GM21576 (cell line): Measurements from ENCODE around the gene CRIP2.

Experiments
- ATAC-seq: cut with Tn5 transposase; IDR thresholded peaks from one replicate; pipeline ENCODE4 v1.9.1; 2021; ENCODE audit warnings: mild to moderate bottlenecking, moderate library complexity; ENCODE audit not compliant: unreplicated experiment

The CRIP2 gene

DNA sequence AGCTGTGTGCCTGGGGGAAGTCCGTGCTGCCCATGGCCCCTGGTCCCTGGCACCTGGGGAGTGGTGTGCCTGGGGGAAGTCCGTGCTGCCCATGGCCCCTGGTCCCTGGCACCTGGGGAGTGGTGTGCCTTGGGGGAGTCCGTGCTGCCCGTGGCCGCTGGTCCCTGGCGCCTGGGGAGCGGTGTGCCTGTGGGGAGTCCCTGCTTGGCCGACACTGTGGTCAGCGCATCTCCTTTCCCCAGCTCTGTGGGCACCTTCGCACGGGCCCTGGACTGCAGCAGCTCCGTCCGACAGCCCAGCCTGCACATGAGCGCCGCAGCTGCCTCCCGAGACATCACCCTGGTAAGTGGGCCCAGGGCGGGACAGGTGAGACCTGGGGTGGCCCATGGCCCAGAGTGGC, 14.5 kb upstream of the CRIP2 start:
- no peak for ATAC-seq

GRCh38 chr14:105460616-105461015, 14.0 kb upstream of the CRIP2 start:
- ATAC-seq, result no peak

DNA sequence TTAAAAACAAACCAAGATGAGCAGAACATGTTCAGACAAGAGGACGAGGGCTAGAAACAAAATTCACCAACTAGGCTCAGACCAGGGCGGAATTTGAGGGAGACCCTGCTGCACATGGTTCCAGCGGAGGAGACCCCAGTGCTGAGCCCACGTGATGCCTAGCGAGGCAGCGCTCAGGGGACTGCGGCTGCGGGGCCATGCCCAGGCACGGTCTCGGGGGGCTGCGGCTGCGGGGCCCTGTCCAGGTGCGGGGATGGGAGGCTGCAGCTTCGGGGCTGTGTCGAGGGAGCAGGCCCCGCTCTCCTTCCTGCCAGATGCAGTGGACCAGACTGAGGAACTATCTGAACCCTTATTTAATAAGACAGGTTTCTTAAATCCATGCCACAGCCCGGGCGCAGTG, 12.7 kb upstream of the CRIP2 start:
- ATAC-seq, result no peak

DNA sequence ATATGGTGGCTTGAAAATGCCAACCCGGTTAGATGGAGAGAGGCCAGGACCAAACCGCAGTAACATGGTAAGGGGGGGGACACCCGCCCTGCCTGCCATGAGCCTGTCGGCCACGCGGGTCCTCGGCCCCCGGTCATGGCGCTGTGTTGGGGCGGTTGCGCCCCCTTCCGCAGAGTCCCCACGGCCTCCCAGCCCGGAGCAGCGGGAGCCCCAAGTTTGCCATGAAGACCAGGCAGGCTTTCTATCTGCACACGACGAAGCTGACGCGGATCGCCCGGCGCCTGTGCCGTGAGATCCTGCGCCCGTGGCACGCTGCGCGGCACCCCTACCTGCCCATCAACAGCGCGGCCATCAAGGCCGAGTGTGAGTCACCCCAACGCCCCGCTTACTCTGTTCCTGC, 10.1 kb upstream of the CRIP2 start:
- ATAC-seq, result no peak

DNA sequence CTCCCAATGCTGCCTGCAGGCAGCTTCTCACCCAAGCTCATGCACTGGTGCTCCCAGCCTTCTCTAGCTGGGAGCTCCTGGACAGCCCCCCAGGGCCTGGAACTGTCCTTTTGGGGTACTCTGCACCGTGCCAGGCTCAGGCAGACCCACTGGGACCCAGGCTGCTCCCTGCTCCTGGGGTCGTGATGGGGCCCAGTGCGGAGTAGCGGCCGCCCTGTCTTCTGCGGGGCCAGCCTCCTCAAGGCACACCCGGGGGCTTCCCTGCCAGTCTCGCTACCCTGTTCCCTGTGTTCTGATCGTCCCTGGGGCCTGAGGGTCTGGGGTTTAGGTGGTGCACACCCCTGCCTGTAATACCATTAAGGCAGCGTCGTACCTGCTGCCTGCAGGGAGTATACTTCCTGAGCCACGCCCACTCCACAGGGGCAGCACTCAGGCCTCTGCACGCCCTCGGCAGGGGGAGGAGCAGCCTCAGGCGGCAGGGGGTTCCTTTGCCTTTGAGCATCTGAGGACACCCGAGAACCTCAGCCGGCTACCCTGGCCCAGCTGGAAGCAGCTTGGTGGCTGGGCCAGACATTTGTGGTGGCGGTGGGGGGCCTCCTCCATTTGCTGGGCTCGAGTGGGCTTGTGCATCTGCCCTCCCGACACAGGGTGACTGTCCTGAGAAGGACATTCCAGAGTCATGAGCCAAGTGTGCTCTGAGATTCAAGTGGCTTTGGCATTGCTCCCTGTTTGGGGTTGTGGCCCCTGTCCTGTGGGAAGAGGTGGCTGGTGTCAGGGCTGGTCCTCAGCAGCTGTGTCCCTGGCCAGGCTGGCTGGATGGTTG, 9.2 kb upstream of the CRIP2 start:
- no peak for ATAC-seq

- ATAC-seq, result no peak
Observed at GRCh38 chr14:105466531-105467248, 7.9 kb upstream of the CRIP2 start.

DNA sequence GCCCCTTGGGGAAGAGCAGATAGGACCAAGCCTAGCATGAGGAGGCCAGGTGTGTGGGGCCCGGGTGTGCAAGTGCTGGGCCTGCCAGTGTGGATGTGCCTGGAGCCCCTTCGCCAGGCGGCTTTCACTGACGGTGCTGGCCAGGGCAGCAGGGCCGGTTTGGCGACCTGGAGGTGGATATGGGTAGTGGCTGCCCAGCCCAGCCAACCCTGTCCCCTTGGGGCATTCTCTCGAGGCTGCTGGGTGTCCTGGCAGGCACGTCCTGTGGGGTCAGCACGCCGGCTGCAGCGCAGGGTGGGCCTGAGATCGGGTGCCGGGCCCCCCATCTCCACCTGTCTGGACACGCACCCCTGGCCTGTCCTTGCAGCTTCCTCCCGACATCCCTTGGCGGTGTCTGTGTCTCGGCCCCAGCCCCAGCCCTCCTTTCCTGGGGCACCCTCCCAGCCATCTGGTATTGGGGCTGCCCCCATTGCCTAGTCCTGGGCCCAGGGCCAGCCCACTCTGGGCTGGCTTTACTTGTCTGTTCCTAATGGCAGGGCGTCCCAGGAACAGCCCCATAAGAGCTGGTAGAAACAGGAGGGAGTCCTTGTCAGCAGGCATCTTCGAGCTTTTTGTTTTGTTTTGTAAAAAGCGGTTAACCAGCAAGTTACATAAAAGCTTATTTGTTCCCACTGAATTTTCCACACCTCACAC, 7.2 kb upstream of the CRIP2 start:
- no peak for ATAC-seq

- ATAC-seq, result no peak
Observed at GRCh38 chr14:105467942-105468471, 6.6 kb upstream of the CRIP2 start.

DNA sequence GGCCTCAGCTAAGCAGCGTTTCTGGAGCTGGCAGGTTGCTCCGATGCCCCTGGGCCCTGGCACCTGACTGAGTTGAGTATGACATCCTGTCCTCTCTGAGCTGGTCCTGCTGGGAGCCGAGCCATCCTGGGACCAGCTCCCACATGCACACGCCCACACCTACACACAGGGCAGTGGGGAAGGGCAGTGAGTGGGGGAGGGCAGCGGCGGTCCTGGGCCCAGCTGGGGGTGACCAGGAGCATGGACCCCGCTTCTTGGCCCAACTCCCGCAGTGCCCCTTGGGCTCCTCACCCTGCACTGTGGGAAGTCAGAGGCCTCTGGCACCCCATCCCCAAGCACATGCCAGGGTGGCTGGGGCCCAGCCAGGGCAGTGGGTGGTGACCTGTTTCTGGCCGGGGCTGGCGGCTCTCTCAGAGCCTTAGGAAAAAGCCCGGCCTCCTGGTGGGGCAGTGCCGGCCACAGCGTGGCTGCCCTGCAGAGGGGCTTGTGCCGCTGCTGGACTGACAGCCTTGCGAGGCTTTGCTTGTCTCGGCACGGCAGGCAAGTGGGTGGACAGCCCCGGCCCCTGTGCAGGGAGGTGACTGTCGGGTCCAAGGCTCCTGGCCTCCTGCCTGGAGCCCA, 5.9 kb upstream of the CRIP2 start:
- ATAC-seq, result no peak

GRCh38 chr14:105469456-105470349, 4.9 kb upstream of the CRIP2 start:
- no peak for ATAC-seq

DNA sequence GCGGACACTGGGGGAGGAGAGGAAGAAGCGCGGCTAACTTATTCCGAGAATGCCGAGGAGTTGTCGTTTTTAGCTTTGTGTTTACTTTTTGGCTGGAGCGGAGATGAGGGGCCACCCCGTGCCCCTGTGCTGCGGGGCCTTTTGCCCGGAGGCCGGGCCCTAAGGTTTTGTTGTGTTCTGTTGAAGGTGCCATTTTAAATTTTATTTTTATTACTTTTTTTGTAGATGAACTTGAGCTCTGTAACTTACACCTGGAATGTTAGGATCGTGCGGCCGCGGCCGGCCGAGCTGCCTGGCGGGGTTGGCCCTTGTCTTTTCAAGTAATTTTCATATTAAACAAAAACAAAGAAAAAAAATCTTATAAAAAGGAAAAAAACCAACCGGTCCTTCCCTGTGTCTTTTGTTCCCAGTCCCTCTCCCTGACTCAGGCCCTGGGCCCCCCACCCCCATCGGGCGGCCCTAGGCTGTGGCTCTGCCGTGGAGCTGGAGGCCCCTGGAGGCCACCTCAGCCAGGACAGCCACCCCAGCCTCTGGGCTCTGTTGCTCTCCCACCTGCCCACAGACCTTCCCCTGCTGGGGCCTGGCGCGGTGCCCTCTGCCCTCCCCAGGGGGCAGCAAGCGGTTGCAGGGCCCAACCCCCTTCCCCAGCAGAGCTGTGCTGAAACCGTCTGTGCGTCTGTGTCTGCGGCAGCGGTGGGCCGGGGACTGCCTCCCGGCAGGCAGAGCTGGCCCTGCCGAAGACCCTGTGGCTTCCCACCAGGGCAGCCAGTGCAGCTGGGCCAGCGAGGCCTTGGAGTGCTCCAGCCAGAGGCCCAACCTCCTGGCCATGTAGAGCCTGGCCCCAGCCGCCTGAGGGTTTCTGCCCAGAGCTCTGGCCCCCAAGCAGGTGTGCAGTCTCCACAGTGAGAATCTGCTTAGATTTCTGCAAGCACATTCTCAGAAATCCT, 4.0 kb upstream of the CRIP2 start:
- no peak for ATAC-seq

DNA sequence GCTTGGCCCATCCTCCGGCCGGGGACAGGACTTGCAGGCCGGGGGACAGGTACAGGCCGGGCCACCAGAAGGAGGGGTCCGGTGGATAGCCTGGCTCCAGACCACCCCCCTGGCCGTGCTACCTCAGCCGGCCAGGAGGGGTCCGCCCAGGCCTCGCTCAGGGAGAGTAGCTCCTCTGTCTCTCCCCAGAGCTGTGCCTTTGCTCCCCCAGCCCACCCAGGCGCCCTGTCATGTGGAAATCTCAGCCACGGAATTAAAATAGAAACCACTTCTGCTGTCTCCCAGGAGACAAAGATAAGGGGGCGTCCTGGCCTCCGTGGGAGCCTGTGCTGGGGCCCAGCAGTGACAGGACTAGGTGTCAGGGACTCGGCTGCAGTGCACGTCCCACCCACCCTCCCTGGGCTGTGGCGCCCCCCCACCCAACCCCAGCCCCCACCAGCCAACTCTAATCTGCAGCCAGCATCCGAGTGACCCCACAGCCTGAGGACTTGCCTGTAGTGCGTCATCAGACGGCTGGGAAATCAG, 3.3 kb upstream of the CRIP2 start:
- ATAC-seq, result no peak

DNA sequence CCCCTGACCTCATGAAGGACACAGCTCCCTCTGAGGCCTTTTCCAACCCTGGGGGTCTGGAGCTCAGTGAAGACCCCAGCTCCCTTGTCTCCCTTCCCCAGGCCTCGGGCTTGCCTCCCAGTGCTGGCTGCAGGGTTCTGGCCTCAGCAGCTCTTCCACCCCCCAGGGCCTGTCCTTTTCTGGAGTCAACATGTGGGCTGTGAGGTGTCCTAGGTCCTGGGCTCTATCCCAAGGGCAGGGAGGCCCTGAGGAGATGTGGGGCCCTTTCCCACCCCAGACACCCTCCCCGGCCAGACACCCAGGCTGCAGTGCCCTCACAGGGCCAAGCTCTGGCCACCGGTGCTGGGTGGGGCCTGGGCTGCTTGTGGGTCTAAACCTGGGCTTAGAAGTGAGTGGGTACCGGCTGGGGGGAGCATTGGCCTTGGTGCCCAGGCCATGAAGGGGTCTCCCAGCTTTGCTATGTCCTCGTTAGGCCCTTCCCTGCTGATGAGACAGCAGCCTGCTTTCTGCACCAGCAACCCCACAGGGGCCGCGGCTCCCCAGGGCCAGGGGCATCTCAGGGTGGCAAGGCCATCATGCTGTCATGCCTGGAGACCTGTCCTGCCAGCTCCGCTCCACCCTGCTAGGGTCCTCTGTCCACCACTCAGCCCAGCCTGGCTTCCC, 2.7 kb upstream of the CRIP2 start:
- no peak for ATAC-seq

DNA sequence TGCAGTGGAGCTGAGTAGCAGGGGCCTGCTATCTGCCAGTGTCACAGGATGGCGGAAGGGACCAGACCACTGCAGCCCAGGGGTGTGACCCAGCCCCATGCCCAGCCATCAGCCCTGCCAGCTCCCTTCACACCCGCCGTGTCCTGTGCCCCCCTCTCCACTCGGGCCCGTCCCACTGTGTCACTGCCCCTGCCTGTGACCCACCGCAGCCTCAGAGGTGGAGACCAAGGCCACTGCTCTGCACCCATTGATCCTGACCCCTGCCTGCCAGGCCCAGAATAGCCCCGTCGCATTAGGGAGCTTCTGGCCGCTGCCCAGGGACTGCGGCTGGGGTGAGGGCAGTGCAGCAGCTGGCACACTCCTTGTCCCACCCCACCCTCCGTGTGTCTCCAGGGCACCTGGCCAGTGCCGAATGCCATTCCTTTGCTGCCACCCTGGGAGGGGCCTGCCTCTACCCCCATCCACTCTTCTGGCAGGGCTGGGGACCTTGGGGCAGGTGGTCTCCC, 2.1 kb upstream of the CRIP2 start:
- no peak for ATAC-seq

- ATAC-seq, result no peak
Observed at GRCh38 chr14:105473033-105473676, 1.5 kb upstream of the CRIP2 start.

DNA sequence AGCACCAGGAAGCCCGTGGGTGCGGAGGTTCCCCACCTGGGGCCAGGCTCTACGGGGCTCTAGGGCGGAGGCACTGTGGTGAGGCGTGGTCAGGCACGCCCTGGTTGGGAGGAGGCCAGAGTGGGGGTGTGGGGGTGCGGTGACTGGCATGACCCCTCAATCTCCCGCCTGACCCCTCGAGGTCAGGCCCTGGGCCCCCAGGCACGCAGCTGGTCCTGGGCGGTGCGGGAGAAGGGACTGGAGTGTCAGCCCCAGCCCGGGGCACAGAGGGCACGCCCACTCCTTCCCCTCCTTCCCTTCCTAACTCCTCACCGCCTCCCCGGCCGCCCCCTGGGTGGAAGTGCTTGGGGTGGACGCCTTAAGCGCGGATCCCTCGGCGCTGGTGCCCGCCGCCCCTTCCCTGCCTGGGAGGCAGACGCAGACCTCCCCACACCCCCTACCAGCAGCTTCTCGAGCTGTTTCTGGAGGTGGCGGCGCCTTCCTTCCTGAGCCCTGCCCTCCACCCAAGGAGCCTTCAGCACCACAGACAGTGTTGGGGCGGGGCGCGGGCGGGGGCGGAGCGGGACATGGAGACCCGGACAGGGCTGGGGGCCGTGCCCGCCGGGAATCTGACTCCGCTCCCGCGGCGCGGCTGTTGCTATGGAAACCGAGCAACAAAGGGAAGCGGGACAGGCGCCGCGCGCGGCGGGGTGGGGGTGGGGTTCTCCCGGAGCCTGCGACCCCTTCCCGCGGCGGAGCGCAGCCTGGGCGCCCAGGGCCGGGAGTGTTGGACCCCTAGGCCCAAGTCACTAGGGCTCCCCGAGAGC, 741 bp upstream of the CRIP2 start:
- no peak for ATAC-seq
